HuH-7.5 (cell line): ENCODE results near the gene SLC44A1.

ENCODE experiments used
- DNase-seq: peaks from one replicate; pipeline ENCODE4 v3.0.0; 2011; ENCODE audit warnings: low spot score

SLC44A1 gene

DNA sequence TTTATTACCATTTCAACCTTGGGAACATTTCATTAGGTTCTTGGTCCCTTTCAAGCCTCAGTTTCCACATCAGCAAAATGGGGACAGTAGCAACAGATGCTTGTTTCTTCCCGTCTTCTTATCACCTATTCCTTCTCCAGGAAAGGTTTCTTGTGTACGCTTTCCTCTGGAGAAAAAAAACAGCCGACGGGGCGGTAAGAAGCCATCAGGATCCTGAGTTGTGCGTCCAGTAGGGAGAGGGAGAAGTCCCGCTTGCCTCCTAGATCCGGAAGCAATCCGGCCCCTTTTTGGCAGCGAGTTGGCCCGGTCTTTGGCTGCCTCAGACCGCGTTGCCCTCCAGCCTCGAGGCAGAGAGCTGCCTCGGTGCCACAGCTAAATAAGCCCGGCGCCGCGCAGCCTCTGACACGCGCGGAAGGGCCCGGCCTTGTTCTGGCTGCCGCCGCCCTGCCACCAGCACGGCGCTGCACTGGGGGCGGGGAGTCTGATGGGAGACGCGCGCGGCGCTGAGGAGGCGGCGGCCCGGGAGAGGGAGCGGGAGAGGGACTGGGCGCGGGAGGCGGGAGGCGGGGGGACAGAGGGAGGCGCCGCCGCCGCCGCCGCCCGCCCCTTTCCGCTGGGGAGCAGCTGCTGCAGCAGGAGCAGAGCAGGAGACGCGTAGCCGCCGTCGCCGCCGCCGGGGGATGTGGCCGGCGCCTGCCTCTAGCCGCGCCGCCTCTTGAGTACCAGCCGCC lies at the start of gene SLC44A1:
SLC44A1 (plus strand) TSS at position 649 of the 731 bp plus-strand sequence. CDS start 218 bp downstream, outside the sequence.
- DNase-seq = peak; percentile 66

DNA sequence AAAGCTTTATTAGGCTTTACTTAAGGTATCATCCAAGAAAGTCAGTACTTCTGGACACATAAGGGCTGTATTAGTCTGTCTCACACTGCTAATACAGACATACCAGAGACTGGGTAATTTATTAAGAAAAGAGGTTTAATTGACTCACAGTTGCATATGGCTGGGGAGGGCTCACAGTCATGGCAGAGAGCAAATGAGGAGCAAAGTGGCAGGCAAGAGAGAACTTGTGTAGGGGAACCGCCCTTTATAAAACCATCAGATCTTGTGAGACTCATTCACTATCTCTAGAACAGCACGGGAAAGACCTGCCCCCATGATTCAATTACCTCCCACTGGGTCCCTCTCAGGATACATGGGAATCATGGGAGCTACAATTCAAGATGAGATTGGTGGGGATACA lies 49.2 kb upstream of the SLC44A1 start:
- DNase-seq = no peak

- DNase-seq = no peak
These were observed 46.4 kb upstream of the SLC44A1 start for GRCh38 chr9:105198023-105198422.

DNA sequence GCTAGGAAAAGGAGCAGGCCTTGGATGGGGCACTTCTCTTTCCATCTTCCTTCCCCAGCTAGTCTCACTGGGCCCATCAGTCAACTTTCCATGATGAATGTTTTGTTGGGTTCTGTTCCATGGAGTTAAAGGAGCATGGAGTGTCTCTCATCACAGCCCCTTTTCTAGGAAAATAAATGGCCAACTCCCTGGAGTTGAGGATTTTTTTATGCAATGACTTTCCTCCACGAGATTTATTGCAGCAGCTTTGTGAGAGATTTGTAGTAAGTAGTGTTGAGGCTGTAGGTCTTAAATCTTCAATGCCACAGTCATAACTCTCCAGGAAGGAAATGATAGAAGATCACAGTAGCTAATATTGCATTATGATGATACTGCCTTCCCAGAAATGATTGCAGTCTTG lies 45.6 kb upstream of the SLC44A1 start:
- no peak for DNase-seq

DNA sequence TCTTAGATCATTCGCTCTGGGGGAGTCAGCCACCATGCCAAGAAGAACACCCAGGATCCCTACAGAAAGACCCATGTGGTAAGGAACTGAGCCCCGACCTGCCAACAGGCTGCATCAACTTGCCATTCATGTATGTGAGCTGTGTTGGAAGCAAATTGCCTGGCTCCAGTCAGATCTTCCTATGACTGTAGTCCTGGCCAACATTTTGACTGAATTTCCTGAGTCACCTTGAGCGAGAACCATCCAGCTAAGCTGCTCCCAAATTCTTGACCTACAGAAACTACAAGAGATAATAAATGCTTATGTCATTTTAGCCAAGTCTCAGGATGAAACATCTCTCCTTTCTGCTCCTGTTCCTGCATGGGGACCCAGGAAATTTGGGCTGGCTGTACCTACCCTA lies 40.0 kb upstream of the SLC44A1 start:
- DNase-seq = no peak

- DNase-seq = no peak
These were observed 38.5 kb upstream of the SLC44A1 start for GRCh38 chr9:105205787-105206495.

DNA sequence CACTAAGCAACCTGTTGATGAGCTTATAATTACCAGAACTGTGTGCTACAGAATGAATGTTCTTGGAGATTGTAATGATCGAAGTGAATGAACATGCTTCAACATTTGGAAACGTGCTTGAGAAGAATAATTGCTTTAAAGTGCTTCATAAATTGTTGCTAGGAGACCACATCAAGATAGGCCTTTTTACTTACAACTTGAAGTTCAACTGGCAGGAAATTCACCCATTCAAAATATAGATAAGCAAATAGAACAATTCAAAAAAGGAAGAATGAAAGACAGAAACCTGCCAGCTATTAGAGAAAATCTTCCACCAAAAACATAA lies 38.0 kb upstream of the SLC44A1 start:
- DNase-seq = no peak

GRCh38 chr9:105206821-105207699 lies 37.4 kb upstream of the SLC44A1 start:
- DNase-seq = no peak

DNA sequence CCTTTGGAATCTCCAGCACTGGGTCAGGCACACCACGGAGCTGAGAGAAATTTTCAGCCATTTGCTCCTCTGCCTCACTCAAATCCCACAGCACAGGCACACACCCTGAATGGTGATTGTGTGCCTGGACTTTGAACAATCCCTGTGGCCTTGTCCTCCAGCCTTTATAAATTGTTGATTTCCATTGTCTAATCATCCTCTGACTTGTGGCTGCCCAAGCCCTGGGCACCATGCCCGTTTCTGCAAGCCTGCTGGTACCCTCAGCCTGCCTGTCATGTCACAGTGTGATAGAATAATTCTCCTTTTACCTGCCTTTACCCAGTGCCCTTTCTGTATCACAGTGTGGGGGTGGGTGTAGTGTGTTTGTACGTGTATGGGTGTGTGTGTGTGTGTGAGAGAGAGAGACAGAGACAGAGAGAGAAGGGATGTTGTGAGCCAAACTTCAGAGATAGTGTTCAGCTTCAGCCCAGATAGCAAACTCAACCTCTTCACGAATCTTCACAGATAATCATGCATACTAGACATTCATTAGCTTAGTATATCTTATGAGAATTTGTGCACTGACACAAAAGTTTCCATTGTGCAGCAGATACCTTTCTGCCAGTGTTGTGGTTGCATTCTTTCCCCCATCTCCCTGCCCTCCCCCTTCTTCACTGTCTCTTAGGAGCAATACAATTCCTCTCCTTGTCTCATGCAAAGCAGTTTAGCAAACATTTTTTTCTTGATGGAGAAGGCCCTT lies 27.8 kb upstream of the SLC44A1 start:
- no peak for DNase-seq

DNA sequence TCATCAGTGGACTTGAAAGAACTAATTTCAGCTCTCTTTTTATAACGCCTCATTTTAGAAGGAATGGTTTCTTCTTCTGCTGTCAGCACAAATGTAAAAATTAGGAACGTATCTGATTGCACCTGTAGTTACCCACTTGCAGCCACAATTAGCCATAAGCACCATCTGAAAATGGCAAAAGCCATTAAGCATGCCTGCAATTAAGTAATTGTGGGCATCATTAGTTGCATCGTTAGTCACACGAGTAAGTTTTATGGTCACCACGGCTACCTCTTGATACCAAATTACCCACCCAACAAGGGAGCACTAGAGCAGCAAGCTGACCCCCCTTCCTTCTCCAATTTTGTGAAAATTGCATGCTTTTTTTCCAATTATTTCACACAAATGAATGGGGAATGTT lies 25.8 kb upstream of the SLC44A1 start:
- DNase-seq = no peak

GRCh38 chr9:105219291-105219805 lies 25.1 kb upstream of the SLC44A1 start:
- DNase-seq = no peak

DNA sequence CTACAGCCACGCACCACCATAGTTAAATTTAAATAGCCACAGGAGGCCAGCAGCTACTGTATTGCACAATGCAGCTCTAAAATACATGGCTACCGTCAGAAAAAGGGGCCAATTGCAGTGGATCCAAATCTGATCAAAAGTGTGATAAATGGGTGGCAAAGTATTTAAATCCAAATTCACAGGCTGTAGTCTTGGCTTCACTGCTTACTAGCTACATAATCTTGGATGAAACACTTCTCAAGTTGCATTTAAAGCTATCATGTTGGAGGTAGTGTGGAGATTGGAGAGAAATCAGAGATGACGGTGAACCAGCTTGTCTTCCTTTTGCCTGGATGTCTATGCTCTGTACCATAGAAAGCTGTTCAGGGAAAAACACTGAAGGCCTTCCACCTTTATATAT lies 24.0 kb upstream of the SLC44A1 start:
- no peak for DNase-seq

DNA sequence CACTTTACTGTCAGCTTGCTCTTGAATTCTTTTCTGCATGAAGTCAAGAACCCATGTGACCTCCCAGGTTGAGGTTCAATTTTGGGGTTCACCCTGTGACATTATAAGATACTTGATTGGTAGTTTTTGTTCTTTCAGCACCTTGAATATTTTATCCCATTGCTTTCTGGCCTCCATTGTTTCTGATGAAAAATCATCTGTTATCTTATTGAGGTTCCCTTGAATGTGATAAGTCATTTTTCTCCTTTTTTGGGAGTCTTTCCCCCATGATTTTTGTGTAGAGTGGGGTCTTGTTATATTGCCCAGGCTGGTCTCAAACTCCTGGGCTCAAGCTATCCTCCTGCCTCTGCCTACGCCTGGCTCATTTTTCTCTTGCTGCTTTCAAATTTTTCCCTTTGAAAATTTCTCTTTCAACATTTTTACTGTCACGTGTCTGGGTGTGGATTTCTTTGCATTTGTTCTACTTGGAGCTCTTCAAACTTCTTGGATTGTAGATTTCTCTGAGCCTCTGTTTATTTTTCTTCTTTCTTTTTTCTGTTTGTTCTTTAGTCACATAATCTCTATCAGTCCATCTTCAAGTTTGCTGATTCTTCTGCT lies 20.8 kb upstream of the SLC44A1 start:
- DNase-seq = no peak

DNA sequence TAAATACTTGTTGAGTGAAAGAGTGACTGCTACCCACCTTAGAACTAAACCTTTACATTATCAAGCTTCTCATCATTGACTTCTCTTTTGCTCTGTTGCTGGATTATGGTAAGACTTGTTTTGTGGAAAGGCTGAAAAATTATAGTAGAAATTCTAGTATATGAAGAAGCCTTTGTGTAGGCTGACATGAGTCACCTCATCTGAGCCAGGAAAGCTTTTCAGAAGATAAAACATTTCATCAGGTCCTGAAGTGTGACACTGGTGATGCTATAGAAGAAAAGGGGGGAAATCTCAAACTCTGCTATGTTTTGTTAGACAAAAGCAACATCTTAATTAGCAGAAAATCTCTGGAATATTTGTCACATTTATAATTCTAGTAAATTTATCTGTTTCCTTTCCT lies 18.4 kb upstream of the SLC44A1 start:
- DNase-seq = no peak

DNA sequence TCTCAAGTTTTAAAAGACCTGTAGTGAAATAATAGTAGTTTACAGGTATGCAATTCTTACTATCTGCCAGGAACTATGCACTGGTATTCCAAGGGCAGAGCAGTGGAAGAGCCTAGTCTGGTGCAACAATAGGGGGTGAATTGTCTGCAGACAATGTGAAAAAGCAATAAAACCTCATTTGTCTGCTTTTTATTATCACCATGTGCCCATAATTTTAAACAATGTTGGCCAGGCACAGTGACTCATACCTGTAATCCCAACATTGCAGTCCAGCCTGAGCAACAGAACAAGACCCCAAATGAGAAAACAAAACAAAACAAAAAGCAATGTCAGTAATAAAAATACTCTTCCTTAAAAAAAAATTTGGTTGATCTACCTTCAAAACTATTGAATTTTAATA lies 12.2 kb upstream of the SLC44A1 start:
- DNase-seq = no peak

DNA sequence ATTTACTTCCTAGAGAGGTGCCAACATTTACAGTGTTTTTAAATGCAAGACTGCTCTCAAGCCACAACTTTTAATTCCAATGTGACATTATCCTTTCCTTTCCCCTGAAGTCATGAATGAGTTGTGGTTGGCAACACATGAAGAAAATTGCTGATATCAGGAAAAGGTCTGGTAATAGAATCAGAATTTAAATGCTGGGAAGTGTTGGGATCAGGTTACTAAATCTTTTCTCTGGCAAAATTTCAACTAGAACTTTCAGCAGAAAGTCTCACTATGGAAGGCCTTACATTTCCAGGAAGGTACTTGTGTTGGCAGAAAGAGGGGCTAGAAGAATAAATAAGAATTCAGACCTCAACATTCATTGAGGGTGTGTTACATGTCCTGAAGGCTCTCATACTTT lies 10.6 kb upstream of the SLC44A1 start:
- DNase-seq = no peak

DNA sequence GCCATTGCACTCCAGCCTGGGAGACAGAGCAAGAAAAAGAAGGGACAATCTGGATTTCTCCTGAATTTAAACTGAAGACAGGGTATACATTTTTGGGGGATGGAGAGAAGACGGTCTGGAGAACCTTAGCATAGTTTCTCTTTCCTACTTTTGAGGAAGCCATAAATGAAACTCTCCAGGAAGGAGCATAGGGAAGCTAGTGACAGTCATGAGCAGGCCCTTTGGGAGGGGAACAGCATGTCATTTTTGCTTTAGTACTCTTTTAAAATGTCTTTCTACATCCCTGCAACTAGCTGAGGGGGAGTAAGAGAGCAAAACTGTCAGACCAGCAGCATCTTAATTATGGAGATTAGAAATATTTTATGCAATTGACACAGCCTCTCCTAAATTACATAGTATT lies 8.2 kb upstream of the SLC44A1 start:
- no peak for DNase-seq

- no peak for DNase-seq
These were observed 7.2 kb upstream of the SLC44A1 start for GRCh38 chr9:105237246-105237645.

- DNase-seq = no peak
These were observed 6.1 kb upstream of the SLC44A1 start for GRCh38 chr9:105238302-105238701.

GRCh38 chr9:105241356-105242043 lies 3.0 kb upstream of the SLC44A1 start:
- DNase-seq = no peak

DNA sequence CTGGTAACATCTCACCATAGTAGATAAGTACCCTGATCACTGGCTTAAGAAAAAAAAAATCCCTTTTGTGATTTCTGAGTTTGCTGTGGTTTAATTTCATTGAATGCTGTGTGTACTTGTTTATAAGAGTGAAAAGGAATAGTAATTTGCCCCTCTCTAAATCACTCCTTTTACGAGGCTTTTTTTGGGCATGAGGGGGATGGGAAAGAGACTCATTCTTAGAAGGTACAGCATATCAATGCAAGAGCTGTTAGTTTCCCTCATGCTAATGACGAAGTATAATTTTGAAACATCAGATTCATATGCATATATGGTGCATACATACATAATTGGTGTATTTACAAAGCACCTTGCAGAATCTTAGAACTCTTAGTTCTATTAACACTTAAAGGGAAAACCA lies 2.4 kb upstream of the SLC44A1 start:
- DNase-seq = no peak
